OCI-LY1 (cell line): ENCODE data around the gene MAGI1.

Source experiments
- H2AFZ ChIP-seq: fragments of 200-600 bp; sonication (generic), shearing (Covaris generic); 2 replicates; pipeline ENCODE4 v1.6.0; 2014; ENCODE audit warnings: antibody characterized with exemption, mild to moderate bottlenecking, low read length
- H3F3A ChIP-seq: fragments of 200-600 bp; sonication (generic), shearing (Covaris generic); 2 replicates; pipeline ENCODE4 v1.6.0; 2014; ENCODE audit warnings: mild to moderate bottlenecking, antibody characterized with exemption, low read length, moderate library complexity; ENCODE audit not compliant: insufficient read depth
- H3K27ac ChIP-seq: fragments of 200-600 bp; sonication (generic); 2 replicates; pipeline ENCODE4 v1.5.1; 2014; ENCODE audit warnings: low read length, mixed run types, mild to moderate bottlenecking, low read depth; ENCODE audit not compliant: poor library complexity, severe bottlenecking
- H3K27me3 ChIP-seq: fragments of 200-600 bp; sonication (generic); 2 replicates; pipeline ENCODE4 v1.6.0; 2014; ENCODE audit warnings: antibody characterized with exemption, mild to moderate bottlenecking, low read length, moderate library complexity; ENCODE audit not compliant: insufficient read depth
- H3K36me3 ChIP-seq: fragments of 200-600 bp; sonication (generic); 2 replicates; pipeline ENCODE4 v1.6.1; 2014; ENCODE audit warnings: mild to moderate bottlenecking, antibody characterized with exemption, low read length, moderate library complexity, mixed read lengths; ENCODE audit not compliant: insufficient read depth
- H3K4me1 ChIP-seq: fragments of 200-600 bp; sonication (generic); 2 replicates; pipeline ENCODE4 v1.5.1; 2014; ENCODE audit warnings: mild to moderate bottlenecking, low read length, moderate library complexity; ENCODE audit not compliant: insufficient read depth, severe bottlenecking
- H3K4me2 ChIP-seq: fragments of 200-600 bp; sonication (generic), shearing (Covaris generic); 2 replicates; pipeline ENCODE4 v1.6.1; 2014; ENCODE audit warnings: low read length
- H3K4me3 ChIP-seq: fragments of 200-600 bp; sonication (generic); 2 replicates; pipeline ENCODE4 v1.5.1; 2014; ENCODE audit warnings: low read length, low read depth, mild to moderate bottlenecking, mixed read lengths; ENCODE audit not compliant: poor library complexity, severe bottlenecking
- H3K79me2 ChIP-seq: fragments of 200-600 bp; shearing (Covaris generic); 2 replicates; pipeline ENCODE4 v1.6.1; 2016; ENCODE audit warnings: mixed run types, low read length, mixed read lengths; ENCODE audit not compliant: insufficient read depth
- H3K9ac ChIP-seq: fragments of 200-600 bp; sonication (generic), shearing (Covaris generic); 2 replicates; pipeline ENCODE4 v1.6.1; 2014; ENCODE audit warnings: mild to moderate bottlenecking, low read length, mixed read lengths
- H3K9me2 ChIP-seq: fragments of 200-600 bp; sonication (generic), shearing (Covaris generic); 2 replicates; pipeline ENCODE4 v1.6.1; 2014; ENCODE audit warnings: low read depth, mild to moderate bottlenecking, low read length, mixed read lengths
- H3K9me3 ChIP-seq: fragments of 200-600 bp; shearing (Covaris generic); 2 replicates; pipeline ENCODE4 v1.6.1; 2014; ENCODE audit warnings: low read length, mixed read lengths
- H4K20me1 ChIP-seq: fragments of 200-600 bp; sonication (generic), shearing (Covaris generic); 2 replicates; pipeline ENCODE4 v1.6.0; 2016; ENCODE audit warnings: mild to moderate bottlenecking, low read length; ENCODE audit not compliant: insufficient read depth
- EZH2 ChIP-seq: fragments of 200-600 bp; sonication (generic), shearing (Covaris generic); IDR thresholded peaks from 2 replicates; pipeline ENCODE4 v1.8.0; 2017; ENCODE audit warnings: borderline replicate concordance, mixed run types, mild to moderate bottlenecking, antibody characterized with exemption, low read length, moderate library complexity, mixed read lengths
- TF ChIP-seq, protein P1 (sequence below): fragments of 200-600 bp; sonication (generic), shearing (Covaris generic); IDR thresholded peaks from 2 replicates; pipeline ENCODE4 v1.5.1; 2017; ENCODE audit warnings: mild to moderate bottlenecking, antibody characterized with exemption, low read length, moderate library complexity, mixed read lengths

MAGI1 gene

DNA sequence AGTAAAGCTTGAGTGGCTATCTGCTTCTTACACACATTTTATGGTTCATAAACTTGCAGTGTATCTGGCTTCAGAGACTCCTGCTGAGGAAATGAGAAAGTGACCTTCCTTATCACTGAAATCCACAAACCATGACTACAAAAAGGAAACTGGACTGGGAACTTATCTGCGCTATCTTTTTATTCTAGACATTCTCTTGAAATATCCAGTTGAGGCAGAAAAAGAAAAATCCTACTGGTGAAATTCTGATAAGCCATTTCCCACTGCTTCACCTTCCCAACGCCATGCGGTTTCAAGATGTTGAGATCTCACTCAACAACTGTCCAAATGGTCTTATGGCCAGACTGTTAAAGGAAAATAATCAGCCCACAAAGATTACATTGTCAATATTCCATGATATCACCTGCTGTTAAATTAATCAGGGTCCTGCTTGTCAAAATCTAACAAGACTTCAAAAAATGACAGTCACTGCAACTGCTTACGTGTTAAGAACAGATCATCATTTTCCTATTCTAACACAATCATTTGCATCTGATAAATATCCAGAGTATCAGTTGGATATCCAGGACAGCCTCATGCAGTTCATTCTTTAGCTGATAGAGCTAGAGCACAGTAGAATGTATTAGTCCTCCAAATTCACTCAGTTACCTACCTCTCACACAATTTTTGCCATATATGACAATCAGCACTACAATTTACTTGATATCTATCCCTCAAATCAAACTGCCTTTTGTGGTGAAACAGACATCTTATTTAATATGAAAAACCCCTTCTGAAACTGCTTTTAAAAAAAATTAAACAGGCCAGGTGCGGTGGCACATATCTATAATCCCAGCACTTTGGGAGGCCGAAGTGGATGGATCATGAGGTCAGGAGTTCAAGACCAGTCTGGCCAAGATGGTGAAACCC is 538.1 kb downstream of the MAGI1 start:
- Histone ChIP-seq H3F3A (no peaks in the 10 kb centered on the region), H3K27ac (no peak overlapping the region), H3K4me2 (no peak overlapping the region), H3K27me3 (no peaks in the 10 kb centered on the region), H3K4me3 (no peak overlapping the region), H3K9me3 (no peaks in the 10 kb centered on the region), H4K20me1 (no peaks in the 10 kb centered on the region), H3K4me1 (no peaks in the 10 kb centered on the region), H3K9me2 (no peaks in the 10 kb centered on the region), H3K36me3 (no peaks in the 10 kb centered on the region), H3K9ac (no peak overlapping the region), H3K79me2 (no peaks in the 10 kb centered on the region), H2AFZ (no peak overlapping the region)
- TF ChIP-seq EZH2 = no peak
- TF ChIP-seq, protein P1, sequence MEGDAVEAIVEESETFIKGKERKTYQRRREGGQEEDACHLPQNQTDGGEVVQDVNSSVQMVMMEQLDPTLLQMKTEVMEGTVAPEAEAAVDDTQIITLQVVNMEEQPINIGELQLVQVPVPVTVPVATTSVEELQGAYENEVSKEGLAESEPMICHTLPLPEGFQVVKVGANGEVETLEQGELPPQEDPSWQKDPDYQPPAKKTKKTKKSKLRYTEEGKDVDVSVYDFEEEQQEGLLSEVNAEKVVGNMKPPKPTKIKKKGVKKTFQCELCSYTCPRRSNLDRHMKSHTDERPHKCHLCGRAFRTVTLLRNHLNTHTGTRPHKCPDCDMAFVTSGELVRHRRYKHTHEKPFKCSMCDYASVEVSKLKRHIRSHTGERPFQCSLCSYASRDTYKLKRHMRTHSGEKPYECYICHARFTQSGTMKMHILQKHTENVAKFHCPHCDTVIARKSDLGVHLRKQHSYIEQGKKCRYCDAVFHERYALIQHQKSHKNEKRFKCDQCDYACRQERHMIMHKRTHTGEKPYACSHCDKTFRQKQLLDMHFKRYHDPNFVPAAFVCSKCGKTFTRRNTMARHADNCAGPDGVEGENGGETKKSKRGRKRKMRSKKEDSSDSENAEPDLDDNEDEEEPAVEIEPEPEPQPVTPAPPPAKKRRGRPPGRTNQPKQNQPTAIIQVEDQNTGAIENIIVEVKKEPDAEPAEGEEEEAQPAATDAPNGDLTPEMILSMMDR = no peak

GRCh38 chr3:65497846-65498245 is 540.9 kb downstream of the MAGI1 start:
- H3K4me2 ChIP-seq = no peak overlapping the region
- no peaks in the 10 kb centered on the region for H3K9me3 ChIP-seq
- no peaks in the 10 kb centered on the region for H3K9me2 ChIP-seq
- H3K79me2 ChIP-seq = no peaks in the 10 kb centered on the region
- H3K4me3 ChIP-seq = no peak overlapping the region
- no peak overlapping the region for H3K9ac ChIP-seq
- no peak overlapping the region for H2AFZ ChIP-seq
- H3K4me1 ChIP-seq = no peaks in the 10 kb centered on the region
- no peaks in the 10 kb centered on the region for H3K27me3 ChIP-seq
- H3K36me3 ChIP-seq = no peaks in the 10 kb centered on the region
- no peaks in the 10 kb centered on the region for H4K20me1 ChIP-seq
- H3K27ac ChIP-seq = no peak overlapping the region
- no peaks in the 10 kb centered on the region for H3F3A ChIP-seq
- no peak for TF ChIP-seq EZH2
- TF ChIP-seq, protein P1 = no peak

DNA sequence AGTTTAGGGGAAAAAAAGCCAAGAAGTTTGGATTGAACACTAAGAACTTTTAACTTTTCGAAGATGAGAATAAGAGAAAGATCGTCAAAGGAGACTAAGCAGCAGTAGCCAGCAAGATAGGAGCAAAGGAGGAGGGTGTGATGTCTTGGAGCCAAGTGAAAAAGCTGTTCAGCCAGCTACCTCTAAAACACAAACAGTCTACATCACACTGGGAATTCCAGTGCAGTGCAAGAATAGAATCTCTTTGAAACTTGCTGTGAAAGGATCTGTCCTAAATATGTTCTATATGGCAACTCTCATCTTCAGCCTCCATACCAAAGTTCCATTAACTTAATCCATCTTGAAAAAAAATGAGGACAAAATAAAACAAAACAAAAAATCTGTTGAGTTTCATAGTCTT is 541.5 kb downstream of the MAGI1 start:
- H3K9me3 ChIP-seq = no peaks in the 10 kb centered on the region
- H3K9ac ChIP-seq = no peak overlapping the region
- no peaks in the 10 kb centered on the region for H3K79me2 ChIP-seq
- no peaks in the 10 kb centered on the region for H4K20me1 ChIP-seq
- no peak overlapping the region for H3K27ac ChIP-seq
- no peak overlapping the region for H3K4me2 ChIP-seq
- H3K4me1 ChIP-seq = no peaks in the 10 kb centered on the region
- H3K27me3 ChIP-seq = no peaks in the 10 kb centered on the region
- TF ChIP-seq EZH2 = no peak
- TF ChIP-seq, protein P1 = no peak
- no peaks in the 10 kb centered on the region for H3F3A ChIP-seq
- no peak overlapping the region for H2AFZ ChIP-seq
- no peaks in the 10 kb centered on the region for H3K9me2 ChIP-seq
- no peak overlapping the region for H3K4me3 ChIP-seq
- H3K36me3 ChIP-seq = no peaks in the 10 kb centered on the region
